D721Med (cell line): ENCODE results near the gene RB1.
"Not testable (repeated sequence)": the region's sequence is repeated elsewhere in the genome, so short reads cannot be mapped to it uniquely, and the experiment has no call there.

ENCODE experiments used
- DNase-seq: peaks from one replicate; pipeline ENCODE4 v3.0.0; 2011; ENCODE audit warnings: low spot score; ENCODE audit not compliant: insufficient read length
- FAIRE-seq: peaks from 2 replicates; lab custom pipeline; 2011; peaks lifted over from hg19 to GRCh38; lab: Jason Lieb, UNC
- TF ChIP-seq, protein P1 (sequence below): IDR thresholded peaks from 2 replicates; pipeline ENCODE4 v1.5.1; 2012; ENCODE audit warnings: mild to moderate bottlenecking, control low read depth; ENCODE audit not compliant: insufficient read depth; ENCODE audit errors: missing control alignments

The RB1 gene

GRCh38 chr13:48448285-48448958 is 144.9 kb downstream of the RB1 start:
- TF ChIP-seq, protein P1, sequence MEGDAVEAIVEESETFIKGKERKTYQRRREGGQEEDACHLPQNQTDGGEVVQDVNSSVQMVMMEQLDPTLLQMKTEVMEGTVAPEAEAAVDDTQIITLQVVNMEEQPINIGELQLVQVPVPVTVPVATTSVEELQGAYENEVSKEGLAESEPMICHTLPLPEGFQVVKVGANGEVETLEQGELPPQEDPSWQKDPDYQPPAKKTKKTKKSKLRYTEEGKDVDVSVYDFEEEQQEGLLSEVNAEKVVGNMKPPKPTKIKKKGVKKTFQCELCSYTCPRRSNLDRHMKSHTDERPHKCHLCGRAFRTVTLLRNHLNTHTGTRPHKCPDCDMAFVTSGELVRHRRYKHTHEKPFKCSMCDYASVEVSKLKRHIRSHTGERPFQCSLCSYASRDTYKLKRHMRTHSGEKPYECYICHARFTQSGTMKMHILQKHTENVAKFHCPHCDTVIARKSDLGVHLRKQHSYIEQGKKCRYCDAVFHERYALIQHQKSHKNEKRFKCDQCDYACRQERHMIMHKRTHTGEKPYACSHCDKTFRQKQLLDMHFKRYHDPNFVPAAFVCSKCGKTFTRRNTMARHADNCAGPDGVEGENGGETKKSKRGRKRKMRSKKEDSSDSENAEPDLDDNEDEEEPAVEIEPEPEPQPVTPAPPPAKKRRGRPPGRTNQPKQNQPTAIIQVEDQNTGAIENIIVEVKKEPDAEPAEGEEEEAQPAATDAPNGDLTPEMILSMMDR: no peak
- FAIRE-seq (no peak), DNase-seq (no peak)

DNA sequence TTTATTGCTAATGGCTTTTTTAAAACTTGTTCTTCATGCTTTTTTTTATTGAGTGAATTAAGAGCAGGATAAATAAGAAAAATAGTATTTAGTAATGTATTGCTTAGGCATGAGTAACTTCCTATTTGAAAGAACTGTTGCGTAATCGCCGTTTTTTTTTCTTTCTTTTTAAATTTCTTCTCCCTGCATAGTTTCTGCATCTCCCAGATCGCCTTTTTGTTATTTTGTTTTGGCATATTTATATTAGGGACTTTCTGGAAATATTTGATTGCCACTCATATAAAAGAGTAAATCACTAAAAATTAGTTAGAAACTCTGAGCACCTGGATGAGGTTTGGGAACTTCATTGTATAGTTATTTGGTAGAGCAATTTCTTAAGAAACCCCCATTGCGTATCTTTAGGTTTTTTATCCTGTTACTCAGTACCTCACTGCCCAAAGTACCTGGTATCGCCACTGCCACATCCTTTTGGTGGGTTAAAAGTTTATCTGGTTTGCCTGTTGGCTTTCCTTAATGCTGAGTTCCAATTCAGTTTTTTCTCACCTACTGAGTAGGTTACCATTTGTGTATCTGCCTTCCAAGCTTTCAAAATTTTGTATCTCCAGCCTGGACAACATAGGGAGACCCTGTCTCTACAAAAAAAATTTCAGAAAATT is 145.5 kb downstream of the RB1 start:
- DNase-seq (no peak), FAIRE-seq (no peak)
- TF ChIP-seq, protein P1: no peak

GRCh38 chr13:48449656-48450055 is 146.1 kb downstream of the RB1 start:
- no peak for DNase-seq
- TF ChIP-seq, protein P1: no peak
- FAIRE-seq: no peak

- not testable (repeated sequence) for DNase-seq, FAIRE-seq
Observed at GRCh38 chr13:48451196-48451595, 147.6 kb downstream of the RB1 start.

- no peak for FAIRE-seq
- DNase-seq: no peak
Observed at GRCh38 chr13:48456546-48456945, 153.0 kb downstream of the RB1 start.

DNA sequence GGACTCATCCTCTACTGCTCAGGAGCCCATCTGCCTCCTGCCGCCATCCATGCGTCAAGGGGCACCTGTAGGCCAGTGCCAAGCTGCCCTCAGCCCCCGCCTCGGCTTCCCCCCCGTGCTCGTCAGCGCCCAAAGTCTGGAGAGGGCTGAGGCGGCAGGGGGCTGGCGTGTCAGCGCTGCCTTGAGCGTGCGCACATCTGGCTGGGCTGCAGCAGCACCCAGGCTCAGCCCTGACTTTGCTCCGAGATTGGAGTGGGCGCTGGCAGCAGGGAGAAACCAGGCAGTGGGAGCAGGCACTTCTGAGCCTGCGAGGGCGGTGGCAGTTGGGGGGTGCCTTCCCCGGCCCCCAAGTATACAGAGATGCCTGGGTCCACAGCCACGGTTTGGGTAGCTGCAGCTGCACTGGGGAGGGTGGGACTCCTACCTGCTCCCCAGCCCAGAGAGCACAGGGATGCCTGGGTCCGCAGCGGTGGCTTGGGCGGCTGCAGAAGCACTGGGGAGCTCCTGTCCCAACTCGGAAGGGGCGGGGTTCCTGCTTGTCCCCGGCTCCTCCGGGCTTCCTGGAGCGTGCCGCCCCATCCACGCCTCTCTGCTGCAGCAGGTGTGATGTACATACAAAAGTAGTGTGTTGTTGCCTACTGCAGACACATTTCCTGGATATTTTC is 154.2 kb downstream of the RB1 start:
- FAIRE-seq (no peak), DNase-seq (no peak)
- TF ChIP-seq, protein P1: no peak

More at GRCh38 chr13:48456546-48456945, 153.0 kb downstream of the RB1 start:
- TF ChIP-seq, protein P1: no peak

DNA sequence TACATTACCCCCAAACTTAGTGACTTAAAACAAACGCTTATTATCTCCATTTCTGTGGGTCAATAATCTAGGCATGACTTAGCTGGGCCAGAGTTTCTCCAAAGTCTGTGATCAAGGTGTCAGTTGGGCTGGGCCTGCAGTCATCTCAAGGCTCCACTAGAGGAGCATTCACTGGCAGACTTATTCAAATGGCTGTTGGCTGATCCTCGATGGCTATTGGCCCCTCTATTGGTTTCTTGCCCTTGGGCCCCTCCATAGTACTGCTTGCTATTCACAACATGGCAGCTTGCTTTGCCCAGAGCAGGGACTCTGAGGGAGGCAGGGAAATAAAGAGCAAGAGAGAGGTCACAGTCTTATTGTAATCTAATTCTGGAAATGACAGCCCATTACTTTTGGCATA is 171.7 kb downstream of the RB1 start:
- TF ChIP-seq, protein P1: no peak
- DNase-seq: no peak
- no peak for FAIRE-seq
